Measurements from ENCODE around the gene ZNF407.

DNA sequence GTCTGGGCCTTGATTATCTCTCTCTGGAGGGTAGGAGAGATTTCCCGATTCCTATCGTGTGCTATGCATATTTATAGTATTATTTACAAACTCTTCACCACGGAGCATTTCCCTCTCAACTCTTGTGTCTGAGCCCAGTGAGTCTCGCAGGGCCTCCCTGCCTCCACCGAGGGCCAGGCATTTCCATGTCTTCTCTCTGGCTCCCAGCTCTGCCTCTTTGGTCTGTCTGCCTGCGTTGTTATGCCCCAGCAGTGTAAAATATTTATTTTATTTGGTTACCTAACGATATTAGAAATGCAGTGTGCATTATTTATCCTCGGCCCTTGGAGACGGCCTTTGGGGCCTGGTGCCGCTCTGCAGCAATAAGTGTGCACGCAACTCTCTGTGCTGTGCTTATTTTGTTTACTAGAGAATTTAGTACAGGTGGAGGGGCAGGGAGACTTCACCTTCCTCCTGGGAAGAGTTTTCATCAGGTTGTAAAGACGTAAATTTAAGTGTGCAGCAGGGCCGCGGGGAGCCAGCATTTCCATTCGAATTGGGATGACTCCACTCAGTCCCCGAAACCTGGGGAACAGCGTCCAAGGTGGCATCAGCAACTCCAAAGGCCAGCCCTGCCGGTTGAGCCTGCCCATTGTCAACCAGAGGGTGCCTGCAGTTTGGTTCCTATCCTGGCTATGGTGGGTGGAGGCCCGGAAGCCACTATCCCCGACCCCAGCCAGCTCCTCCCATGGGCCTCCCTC is 511.1 kb downstream of the ZNF407 start:
- TF ChIP-seq ARNTL (CRISPR knock-in tag; IDR thresholded peaks at IDR 0.05; ENCODE audit: borderline replicate concordance, low read depth), result no peak
- TF ChIP-seq BACH2 (CRISPR knock-in tag; IDR thresholded peaks at IDR 0.05; ENCODE audit: borderline replicate concordance), result no peak
- TF ChIP-seq ZFP3 (CRISPR knock-in tag; IDR thresholded peaks at IDR 0.05), result no peak
